Measurements from ENCODE around the gene KHK.

Gene KHK

DNA sequence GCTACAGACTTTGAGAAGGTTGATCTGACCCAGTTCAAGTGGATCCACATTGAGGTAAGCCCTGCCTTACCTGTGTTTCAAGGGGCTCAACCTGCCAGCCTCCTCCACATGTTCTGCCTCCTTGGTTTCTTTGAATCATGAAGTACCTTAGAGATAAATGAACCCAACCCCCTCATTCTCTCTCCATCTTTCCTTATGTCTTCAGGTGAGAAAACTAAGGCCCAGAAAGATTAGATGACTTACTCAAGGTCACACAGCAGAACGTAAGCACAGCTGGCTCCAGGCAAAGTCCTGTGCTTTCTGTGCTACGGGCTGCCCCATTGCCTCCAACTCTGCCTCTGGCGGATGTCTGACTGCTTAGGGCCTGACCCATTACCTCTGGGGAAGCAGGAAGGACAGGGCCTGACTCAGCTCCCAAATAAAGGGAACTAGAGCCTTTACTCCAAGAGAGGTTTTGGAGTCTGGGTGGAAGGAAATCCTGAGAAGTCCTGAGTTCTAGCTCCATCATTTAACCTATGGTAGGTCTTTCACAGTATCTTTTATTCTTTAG, 10.3 kb downstream of the KHK start:
- H3K4me2 ChIP-seq (ENCODE audit: low read length), result peak overlapping the region; percentile 86; the same call in 1 of the 2 replicates
- H3K9me3 ChIP-seq (ENCODE audit: control insufficient read depth, insufficient read depth, low read length), result no peaks in the 10 kb centered on the region
- H3K9me2 ChIP-seq (replicated peaks; ENCODE audit: control insufficient read depth, low read length), result no peaks in the 10 kb centered on the region
- H3K27me3 ChIP-seq (ENCODE audit: control insufficient read depth, low read length), result no peaks in the 10 kb centered on the region
- no peak for TF ChIP-seq EZH2phosphoT487 (IDR thresholded peaks at IDR 0.05; ENCODE audit: borderline replicate concordance, low read length)
- TF ChIP-seq, protein P1, sequence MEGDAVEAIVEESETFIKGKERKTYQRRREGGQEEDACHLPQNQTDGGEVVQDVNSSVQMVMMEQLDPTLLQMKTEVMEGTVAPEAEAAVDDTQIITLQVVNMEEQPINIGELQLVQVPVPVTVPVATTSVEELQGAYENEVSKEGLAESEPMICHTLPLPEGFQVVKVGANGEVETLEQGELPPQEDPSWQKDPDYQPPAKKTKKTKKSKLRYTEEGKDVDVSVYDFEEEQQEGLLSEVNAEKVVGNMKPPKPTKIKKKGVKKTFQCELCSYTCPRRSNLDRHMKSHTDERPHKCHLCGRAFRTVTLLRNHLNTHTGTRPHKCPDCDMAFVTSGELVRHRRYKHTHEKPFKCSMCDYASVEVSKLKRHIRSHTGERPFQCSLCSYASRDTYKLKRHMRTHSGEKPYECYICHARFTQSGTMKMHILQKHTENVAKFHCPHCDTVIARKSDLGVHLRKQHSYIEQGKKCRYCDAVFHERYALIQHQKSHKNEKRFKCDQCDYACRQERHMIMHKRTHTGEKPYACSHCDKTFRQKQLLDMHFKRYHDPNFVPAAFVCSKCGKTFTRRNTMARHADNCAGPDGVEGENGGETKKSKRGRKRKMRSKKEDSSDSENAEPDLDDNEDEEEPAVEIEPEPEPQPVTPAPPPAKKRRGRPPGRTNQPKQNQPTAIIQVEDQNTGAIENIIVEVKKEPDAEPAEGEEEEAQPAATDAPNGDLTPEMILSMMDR (IDR thresholded peaks at IDR 0.05; ENCODE audit: low read depth, low read length, poor library complexity, severe bottlenecking), result no peak
- H3K79me2 ChIP-seq (ENCODE audit: control insufficient read depth, low read length), result no peaks in the 10 kb centered on the region
- no peak overlapping the region for H3K27ac ChIP-seq (ENCODE audit: low read depth, low read length)
- no peaks in the 10 kb centered on the region for H3F3A ChIP-seq (ENCODE audit: control insufficient read depth, insufficient read depth)
- no peak overlapping the region for H3K4me3 ChIP-seq (ENCODE audit: low read length)
- H3K36me3 ChIP-seq (ENCODE audit: control insufficient read depth, low read length), result no peaks in the 10 kb centered on the region
- no peaks in the 10 kb centered on the region for H4K20me1 ChIP-seq (ENCODE audit: control insufficient read depth, insufficient read depth, low read depth, low read length)
- peaks cover 11% of the 10 kb centered on the region for H3K4me1 ChIP-seq (ENCODE audit: control insufficient read depth, low read length)

DNA sequence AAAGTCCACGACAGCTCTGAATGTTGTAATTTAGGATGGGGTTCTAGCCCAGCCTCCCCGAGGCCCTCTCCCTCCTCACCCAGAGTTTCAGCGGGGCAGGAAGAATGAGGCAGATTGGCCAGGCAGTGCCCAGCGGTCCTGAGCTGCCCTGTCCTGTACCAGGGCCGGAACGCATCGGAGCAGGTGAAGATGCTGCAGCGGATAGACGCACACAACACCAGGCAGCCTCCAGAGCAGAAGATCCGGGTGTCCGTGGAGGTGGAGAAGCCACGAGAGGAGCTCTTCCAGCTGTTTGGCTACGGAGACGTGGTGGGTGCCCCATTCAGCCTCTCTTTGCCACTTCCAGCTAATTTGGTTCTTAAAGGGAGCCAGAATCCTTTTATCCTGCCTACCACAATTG, 10.8 kb downstream of the KHK start:
- H3K27ac ChIP-seq (ENCODE audit: low read depth, low read length), result no peak overlapping the region
- H4K20me1 ChIP-seq (ENCODE audit: control insufficient read depth, insufficient read depth, low read depth, low read length), result no peaks in the 10 kb centered on the region
- H3F3A ChIP-seq (ENCODE audit: control insufficient read depth, insufficient read depth), result no peaks in the 10 kb centered on the region
- peaks cover 11% of the 10 kb centered on the region for H3K4me1 ChIP-seq (ENCODE audit: control insufficient read depth, low read length)
- no peak overlapping the region for H3K4me3 ChIP-seq (ENCODE audit: low read length)
- H3K4me2 ChIP-seq (ENCODE audit: low read length), result no peak overlapping the region
- no peaks in the 10 kb centered on the region for H3K79me2 ChIP-seq (ENCODE audit: control insufficient read depth, low read length)
- H3K9me3 ChIP-seq (ENCODE audit: control insufficient read depth, insufficient read depth, low read length), result no peaks in the 10 kb centered on the region
- TF ChIP-seq EZH2phosphoT487 (IDR thresholded peaks at IDR 0.05; ENCODE audit: borderline replicate concordance, low read length), result no peak
- TF ChIP-seq, protein P1 (IDR thresholded peaks at IDR 0.05; ENCODE audit: low read depth, low read length, poor library complexity, severe bottlenecking), result no peak
- no peaks in the 10 kb centered on the region for H3K9me2 ChIP-seq (replicated peaks; ENCODE audit: control insufficient read depth, low read length)
- H3K27me3 ChIP-seq (ENCODE audit: control insufficient read depth, low read length), result no peaks in the 10 kb centered on the region
- no peaks in the 10 kb centered on the region for H3K36me3 ChIP-seq (ENCODE audit: control insufficient read depth, low read length)

DNA sequence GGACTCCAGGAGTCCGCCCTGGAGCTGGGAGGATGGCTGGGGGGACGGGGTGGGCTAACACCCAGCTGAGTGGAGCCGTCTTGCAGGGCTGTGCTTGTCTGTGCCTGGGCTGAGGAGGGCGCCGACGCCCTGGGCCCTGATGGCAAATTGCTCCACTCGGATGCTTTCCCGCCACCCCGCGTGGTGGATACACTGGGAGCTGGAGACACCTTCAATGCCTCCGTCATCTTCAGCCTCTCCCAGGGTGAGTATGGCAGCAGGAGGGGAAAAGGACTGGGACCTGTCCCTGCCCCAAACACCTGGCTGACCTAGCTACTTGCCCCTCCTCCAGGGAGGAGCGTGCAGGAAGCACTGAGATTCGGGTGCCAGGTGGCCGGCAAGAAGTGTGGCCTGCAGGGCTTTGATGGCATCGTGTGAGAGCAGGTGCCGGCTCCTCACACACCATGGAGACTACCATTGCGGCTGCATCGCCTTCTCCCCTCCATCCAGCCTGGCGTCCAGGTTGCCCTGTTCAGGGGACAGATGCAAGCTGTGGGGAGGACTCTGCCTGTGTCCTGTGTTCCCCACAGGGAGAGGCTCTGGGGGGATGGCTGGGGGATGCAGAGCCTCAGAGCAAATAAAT, 12.9 kb downstream of the KHK start:
- Histone ChIP-seq H3K36me3 (ENCODE audit: control insufficient read depth, low read length) (no peaks in the 10 kb centered on the region), H3K4me2 (ENCODE audit: low read length) (no peak overlapping the region), H3K9me3 (ENCODE audit: control insufficient read depth, insufficient read depth, low read length) (no peaks in the 10 kb centered on the region), H3K4me1 (ENCODE audit: control insufficient read depth, low read length) (peaks cover 11% of the 10 kb centered on the region), H3F3A (ENCODE audit: control insufficient read depth, insufficient read depth) (no peaks in the 10 kb centered on the region), H3K27me3 (ENCODE audit: control insufficient read depth, low read length) (no peaks in the 10 kb centered on the region), H4K20me1 (ENCODE audit: control insufficient read depth, insufficient read depth, low read depth, low read length) (no peaks in the 10 kb centered on the region), H3K79me2 (ENCODE audit: control insufficient read depth, low read length) (no peaks in the 10 kb centered on the region), H3K27ac (ENCODE audit: low read depth, low read length) (no peak overlapping the region), H3K9me2 (replicated peaks; ENCODE audit: control insufficient read depth, low read length) (no peaks in the 10 kb centered on the region), H3K4me3 (ENCODE audit: low read length) (no peak overlapping the region)
- TF ChIP-seq EZH2phosphoT487 (IDR thresholded peaks at IDR 0.05; ENCODE audit: borderline replicate concordance, low read length), result no peak
- TF ChIP-seq, protein P1 (IDR thresholded peaks at IDR 0.05; ENCODE audit: low read depth, low read length, poor library complexity, severe bottlenecking), result no peak

Data from DOHH2 (cell line).